ENCODE data around the gene SRC.

SRC gene

GRCh38 chr20:37437676-37438075, 91.7 kb downstream of the SRC start:
- no peak for DNase-seq

GRCh38 chr20:37438464-37439222, 92.7 kb downstream of the SRC start:
- no peak for DNase-seq

- no peak for DNase-seq
Observed at GRCh38 chr20:37439223-37439933, 93.4 kb downstream of the SRC start.

GRCh38 chr20:37441023-37441422, 95.1 kb downstream of the SRC start:
- DNase-seq: no peak

GRCh38 chr20:37442547-37442946, 96.6 kb downstream of the SRC start:
- no peak for DNase-seq

GRCh38 chr20:37442986-37443385, 97.0 kb downstream of the SRC start:
- DNase-seq: no peak

GRCh38 chr20:37443596-37443995, 97.7 kb downstream of the SRC start:
- no peak for DNase-seq

GRCh38 chr20:37445041-37445440, 99.1 kb downstream of the SRC start:
- DNase-seq: no peak

- DNase-seq: no peak
Observed at GRCh38 chr20:37446286-37447032, 100.5 kb downstream of the SRC start.

GRCh38 chr20:37447688-37448087, 101.7 kb downstream of the SRC start:
- DNase-seq: no peak

GRCh38 chr20:37449276-37449675, 103.3 kb downstream of the SRC start:
- DNase-seq: no peak

GRCh38 chr20:37450344-37450743, 104.4 kb downstream of the SRC start:
- DNase-seq: no peak

- DNase-seq: no peak
Observed at GRCh38 chr20:37451616-37452015, 105.7 kb downstream of the SRC start.

- DNase-seq: no peak
Observed at GRCh38 chr20:37452236-37452635, 106.3 kb downstream of the SRC start.

GRCh38 chr20:37453288-37453687, 107.3 kb downstream of the SRC start:
- no peak for DNase-seq

- DNase-seq: no peak
Observed at GRCh38 chr20:37453836-37454235, 107.9 kb downstream of the SRC start.

GRCh38 chr20:37454636-37455385, 108.9 kb downstream of the SRC start:
- no peak for DNase-seq
